CD14-positive monocyte (primary cell): ENCODE data around the gene CTBP2. TPM values are rescaled to one million over a fixed set of nuclear protein-coding genes. Genes with fewer than 3 reads are reported as not detected.

Source experiments
- DNase-seq, 3 donors: peaks; one replicate each; pipeline ENCODE4 v3.0.0-alpha.2; 2011 to 2022
- H2AFZ ChIP-seq: 2 replicates; pipeline ENCODE4 v1.6.0; 2012; ENCODE audit warnings: mild to moderate bottlenecking, low read depth, low read length, inconsistent platforms; ENCODE audit not compliant: insufficient read depth, poor library complexity, severe bottlenecking
- H3K27ac ChIP-seq, 2 donors: 1 replicate in 1 of 2; 2 replicates in 1 of 2; pipeline ENCODE4 v1.5.1; 2012 to 2013; ENCODE audit warnings: low read length in 2 of 2, control low read depth in 1 of 2, inconsistent platforms in 1 of 2, low read depth in 1 of 2, mild to moderate bottlenecking in 1 of 2
- H3K27me3 ChIP-seq, 2 donors: one replicate each; pipeline versions ENCODE4 v1.6.0 to v1.6.1; 2011 to 2013; ENCODE audit warnings: low read length in 2 of 2; ENCODE audit not compliant: control insufficient read depth in 2 of 2, insufficient read depth in 2 of 2
- H3K36me3 ChIP-seq, 2 donors: replicated peaks in 1 of 2; 1 replicate in 1 of 2; 2 replicates in 1 of 2; pipeline versions ENCODE4 v1.5.1 to v1.6.1; 2012 to 2013; ENCODE audit warnings: low read length in 2 of 2, control low read depth in 1 of 2, inconsistent platforms in 1 of 2, mild to moderate bottlenecking in 1 of 2; ENCODE audit not compliant: insufficient read depth in 2 of 2, control insufficient read depth in 1 of 2
- H3K4me1 ChIP-seq, 2 donors: 1 replicate in 1 of 2; 2 replicates in 1 of 2; pipeline versions ENCODE4 v1.5.1 to v1.6.1; 2012 to 2013; ENCODE audit warnings: low read length in 2 of 2, control low read depth in 1 of 2, inconsistent platforms in 1 of 2, mild to moderate bottlenecking in 1 of 2, moderate library complexity in 1 of 2; ENCODE audit not compliant: insufficient read depth in 2 of 2, control insufficient read depth in 1 of 2
- H3K4me2 ChIP-seq: replicated peaks from 2 replicates; pipeline ENCODE3; 2012; ENCODE audit warnings: low read length, moderate library complexity, mild to moderate bottlenecking; ENCODE audit not compliant: poor library complexity, severe bottlenecking; ENCODE audit errors: extremely low read depth
- H3K4me3 ChIP-seq, 3 experiments: fragments of 200-600 bp in 1 of 3; sonication (generic) in 1 of 3; replicated peaks in 1 of 3; 1 replicate in 2 of 3; 2 replicates in 1 of 3; pipeline ENCODE4 v1.5.1; 2011 to 2013; ENCODE audit warnings: low read length in 3 of 3, mild to moderate bottlenecking in 3 of 3, control low read depth in 2 of 3, low read depth in 2 of 3, inconsistent platforms in 1 of 3, moderate library complexity in 1 of 3
- H3K79me2 ChIP-seq: 2 replicates; pipeline ENCODE4 v1.6.0; 2012; ENCODE audit warnings: mild to moderate bottlenecking, control low read depth, inconsistent platforms, low read length, moderate library complexity; ENCODE audit not compliant: insufficient read depth
- H3K9ac ChIP-seq: 2 replicates; pipeline ENCODE4 v1.6.0; 2017; ENCODE audit warnings: low read length, mild to moderate bottlenecking; ENCODE audit not compliant: insufficient read depth, poor library complexity, severe bottlenecking
- H3K9me3 ChIP-seq, 2 donors: replicated peaks in 1 of 2; 1 replicate in 1 of 2; 2 replicates in 1 of 2; pipeline versions ENCODE4 v1.5.1 to v1.6.1; 2012 to 2013; ENCODE audit warnings: low read length in 2 of 2, control low read depth in 1 of 2; ENCODE audit not compliant: control insufficient read depth in 1 of 2, insufficient read depth in 1 of 2
- H4K20me1 ChIP-seq: 2 replicates; pipeline ENCODE4 v1.6.0; 2012; ENCODE audit warnings: mild to moderate bottlenecking, low read length, control low read depth, moderate library complexity; ENCODE audit not compliant: insufficient read depth
- H3K27ac Mint-ChIP-seq, 7 donors: one replicate each; pipeline ENCODE4 v1.8.0; 2020; ENCODE audit warnings: mild to moderate bottlenecking in 7 of 7, mixed read lengths in 7 of 7, moderate library complexity in 6 of 7, inconsistent platforms in 2 of 7
- H3K27me3 Mint-ChIP-seq, 3 donors: one replicate each; pipeline ENCODE4 v1.8.0; 2021 to 2022; ENCODE audit warnings: low read depth in 3 of 3, mild to moderate bottlenecking in 3 of 3, mixed read lengths in 3 of 3, moderate library complexity in 3 of 3, inconsistent platforms in 1 of 3
- H3K36me3 Mint-ChIP-seq, 2 donors: one replicate each; pipeline ENCODE4 v1.8.0; 2020; ENCODE audit warnings: mixed read lengths in 2 of 2, inconsistent platforms in 1 of 2, mild to moderate bottlenecking in 1 of 2
- H3K4me1 Mint-ChIP-seq: one replicate; pipeline ENCODE4 v1.8.0; 2020; ENCODE audit warnings: mild to moderate bottlenecking, mixed read lengths
- H3K4me3 Mint-ChIP-seq, 2 donors: one replicate each; pipeline ENCODE4 v1.8.0; 2020; ENCODE audit warnings: mild to moderate bottlenecking in 2 of 2, mixed read lengths in 2 of 2, moderate library complexity in 1 of 2
- H3K9me3 Mint-ChIP-seq, 7 donors: one replicate each; pipeline ENCODE4 v1.8.0; 2020 to 2022; ENCODE audit warnings: mixed read lengths in 7 of 7, mild to moderate bottlenecking in 6 of 7, moderate library complexity in 6 of 7, inconsistent platforms in 2 of 7
- WGBS: methylation state at CpG from one replicate; pipeline ENCODE4 v1.1.5; 2013; ENCODE audit warnings: missing lambda C conversion rate; ENCODE audit not compliant: insufficient coverage; 5-methylcytosine and 5-hydroxymethylcytosine counted together
- intact Hi-C, 2 donors: fragments of 100-400 bp; cut with micrococcal nuclease; formaldehyde crosslinking; loops; one replicate each; pipeline versions ENCODE4 v1.15.0 to v1.15.1; 2023
- polyA plus RNA-seq, 3 donors: library from polyadenylated mRNA; depleted of rRNA in 1 of 3; unstranded in 2 of 3; stranded (reverse) in 1 of 3; fragments of 300-500 nt in 2 of 3; fragments of >200 nt in 1 of 3; fragmentation: Illumina TruSeq in 2 of 3; gene quantifications; 1 replicate in 2 of 3; 2 replicates in 1 of 3; pipeline ENCODE4 v1.2.3, GENCODE V29; 2012 to 2021
- TF ChIP-seq, protein P1 (sequence below): fragments of 200-600 bp; IDR thresholded peaks from one replicate; pipeline ENCODE4 v1.8.0; 2022; ENCODE audit warnings: antibody characterized with exemption, mild to moderate bottlenecking

The CTBP2 gene
- polyA plus RNA-seq, 3 donors: 40.9 to 87.1 (median 41.1) TPM

DNA sequence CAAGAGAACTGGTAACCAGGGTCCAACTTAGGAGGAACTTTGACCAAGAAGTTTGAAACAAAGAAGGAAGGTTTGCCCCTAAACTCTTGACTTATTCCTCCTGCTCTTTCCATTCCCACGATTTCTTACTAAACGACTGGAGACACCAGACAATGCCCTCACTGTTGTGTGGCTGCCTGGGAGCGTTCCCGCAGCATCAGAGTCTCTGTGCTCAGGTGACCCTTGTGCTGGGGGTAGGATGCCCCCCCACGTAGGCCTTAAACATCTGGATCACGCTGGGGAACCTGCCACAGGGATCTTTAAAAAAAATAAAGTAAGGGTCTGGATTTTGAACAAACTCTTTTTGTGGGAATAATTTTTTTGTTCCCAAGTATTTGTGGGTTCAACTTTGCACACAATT is 30.1 kb upstream of the CTBP2 start:
- Histone ChIP-seq H3K4me3 (no peak overlapping the region), H3K79me2 (no peaks in the 10 kb centered on the region), H3K9me3 (no peaks in the 10 kb centered on the region), H3K9ac (no peak overlapping the region), H2AFZ (no peak overlapping the region), H3K36me3 (no peaks in the 10 kb centered on the region), H3K27ac (no peak overlapping the region), H3K4me2 (no peak overlapping the region), H4K20me1 (no peaks in the 10 kb centered on the region), H3K4me1 (no peaks in the 10 kb centered on the region), H3K27me3 (no peaks in the 10 kb centered on the region)
- DNase-seq: no peak
- Mint-ChIP-seq H3K4me3 (no peak overlapping the region), H3K4me1 (no peaks in the 10 kb centered on the region), H3K36me3 (no peaks in the 10 kb centered on the region), H3K27me3 (peaks cover 2 to 8% (median 6%) of the 10 kb centered on the region in 3 donors), H3K9me3 (peaks cover 0 to 2% (median 0%) of the 10 kb centered on the region in 7 donors), H3K27ac (no peak overlapping the region)
- TF ChIP-seq, protein P1, sequence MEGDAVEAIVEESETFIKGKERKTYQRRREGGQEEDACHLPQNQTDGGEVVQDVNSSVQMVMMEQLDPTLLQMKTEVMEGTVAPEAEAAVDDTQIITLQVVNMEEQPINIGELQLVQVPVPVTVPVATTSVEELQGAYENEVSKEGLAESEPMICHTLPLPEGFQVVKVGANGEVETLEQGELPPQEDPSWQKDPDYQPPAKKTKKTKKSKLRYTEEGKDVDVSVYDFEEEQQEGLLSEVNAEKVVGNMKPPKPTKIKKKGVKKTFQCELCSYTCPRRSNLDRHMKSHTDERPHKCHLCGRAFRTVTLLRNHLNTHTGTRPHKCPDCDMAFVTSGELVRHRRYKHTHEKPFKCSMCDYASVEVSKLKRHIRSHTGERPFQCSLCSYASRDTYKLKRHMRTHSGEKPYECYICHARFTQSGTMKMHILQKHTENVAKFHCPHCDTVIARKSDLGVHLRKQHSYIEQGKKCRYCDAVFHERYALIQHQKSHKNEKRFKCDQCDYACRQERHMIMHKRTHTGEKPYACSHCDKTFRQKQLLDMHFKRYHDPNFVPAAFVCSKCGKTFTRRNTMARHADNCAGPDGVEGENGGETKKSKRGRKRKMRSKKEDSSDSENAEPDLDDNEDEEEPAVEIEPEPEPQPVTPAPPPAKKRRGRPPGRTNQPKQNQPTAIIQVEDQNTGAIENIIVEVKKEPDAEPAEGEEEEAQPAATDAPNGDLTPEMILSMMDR: no peak
- intact Hi-C loops: no loop called here
- 93% methylated on average over 3 of the region's 6 CpGs for WGBS

DNA sequence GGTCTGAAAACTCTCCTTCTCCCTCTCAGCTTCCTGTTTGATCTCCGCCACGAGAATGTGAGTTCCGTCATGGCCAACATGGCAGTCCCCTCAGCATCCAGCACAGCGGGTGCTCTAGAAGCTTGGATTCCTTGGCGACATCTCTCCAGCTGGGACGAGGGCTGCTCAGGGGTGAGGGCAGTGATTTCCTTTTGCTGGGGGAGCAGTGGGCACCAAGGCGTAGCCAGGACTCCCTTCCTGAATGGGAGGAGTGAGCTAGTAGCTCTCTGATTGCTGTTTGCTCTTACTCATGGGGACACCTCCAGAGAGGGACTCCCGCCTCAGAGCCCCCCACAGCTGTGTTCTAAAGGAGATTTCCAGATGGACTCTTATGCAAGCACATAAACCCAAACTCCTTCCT is 28.8 kb upstream of the CTBP2 start:
- Mint-ChIP-seq H3K9me3 (peaks cover 0 to 4% (median 0%) of the 10 kb centered on the region in 7 donors), H3K4me1 (no peaks in the 10 kb centered on the region), H3K27me3 (peaks cover 0 to 7% (median 6%) of the 10 kb centered on the region in 3 donors), H3K27ac (no peak overlapping the region), H3K36me3 (no peaks in the 10 kb centered on the region), H3K4me3 (no peak overlapping the region)
- TF ChIP-seq, protein P1: no peak
- H3K9ac ChIP-seq: no peak overlapping the region
- H3K27me3 ChIP-seq: no peaks in the 10 kb centered on the region
- no peaks in the 10 kb centered on the region for H3K9me3 ChIP-seq
- DNase-seq: no peak
- intact Hi-C loops: no loop called here
- no peak overlapping the region for H3K27ac ChIP-seq
- H3K4me3 ChIP-seq: no peak overlapping the region
- WGBS: 78% methylated on average over 6 of the region's 8 CpGs
- no peaks in the 10 kb centered on the region for H4K20me1 ChIP-seq
- H3K4me1 ChIP-seq: no peaks in the 10 kb centered on the region
- no peak overlapping the region for H3K4me2 ChIP-seq
- H3K79me2 ChIP-seq: no peaks in the 10 kb centered on the region
- no peaks in the 10 kb centered on the region for H3K36me3 ChIP-seq
- no peak overlapping the region for H2AFZ ChIP-seq
